ENCODE data around the gene HERC2.

The HERC2 gene

DNA sequence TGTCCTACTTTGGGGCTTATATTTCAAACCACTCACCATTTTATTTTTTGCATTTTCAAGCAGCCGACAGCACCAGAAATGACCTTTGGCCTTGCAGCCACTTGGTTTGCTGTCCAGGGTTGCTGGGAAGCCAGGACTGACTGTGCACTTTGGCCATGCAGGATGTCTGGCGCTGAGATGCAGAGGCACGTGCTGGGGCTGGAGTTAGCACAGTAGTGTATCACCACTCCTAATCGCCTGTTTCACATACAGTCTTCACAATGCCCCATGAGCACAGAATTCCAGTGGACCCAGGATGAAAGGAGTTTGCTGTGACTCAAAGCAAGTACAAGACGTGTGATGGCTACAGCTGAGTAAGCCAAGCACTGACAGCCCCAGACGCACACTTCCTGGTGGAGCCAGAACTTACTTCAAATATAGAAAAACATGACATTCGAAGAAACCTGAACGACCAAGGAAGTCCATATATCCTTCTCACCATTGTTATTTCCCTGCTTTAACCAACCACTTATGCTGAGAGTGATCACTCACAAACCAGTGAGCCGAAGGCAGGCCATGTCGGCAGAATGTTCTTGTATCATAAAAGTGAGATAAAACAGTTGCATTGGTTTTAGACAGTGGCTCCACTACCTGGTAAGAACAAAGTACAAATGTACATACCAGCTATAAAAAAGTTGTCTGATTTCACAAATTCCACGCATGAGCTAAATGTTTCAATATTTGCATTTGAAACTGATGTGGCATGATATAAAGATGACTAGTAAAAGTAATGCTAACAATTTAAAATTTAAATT, 238.9 kb downstream of the HERC2 start:
- Histone ChIP-seq H3K4me3 (ENCODE audit: insufficient read depth, low read length, poor library complexity, severe bottlenecking) (no peak overlapping the region), H2AFZ (ENCODE audit: low read depth, low read length, severe bottlenecking) (no peak overlapping the region), H4K20me1 (ENCODE audit: low read depth, low read length) (no peaks in the 10 kb centered on the region), H3K27me3 (ENCODE audit: low read length) (no peaks in the 10 kb centered on the region), H3F3A (ENCODE audit: insufficient read depth) (no peaks in the 10 kb centered on the region), H3K36me3 (ENCODE audit: low read length) (no peaks in the 10 kb centered on the region), H3K9me2 (replicated peaks; ENCODE audit: insufficient read depth, low read length) (no peaks in the 10 kb centered on the region), H3K9me3 (ENCODE audit: insufficient read depth, low read length) (no peaks in the 10 kb centered on the region), H3K27ac (ENCODE audit: low read depth, low read length) (no peak overlapping the region), H3K4me2 (ENCODE audit: low read depth, low read length, poor library complexity, severe bottlenecking) (no peak overlapping the region), H3K9ac (ENCODE audit: low read length) (no peak overlapping the region), H3K79me2 (ENCODE audit: insufficient read depth, low read length) (no peaks in the 10 kb centered on the region)
- TF ChIP-seq, protein P1, sequence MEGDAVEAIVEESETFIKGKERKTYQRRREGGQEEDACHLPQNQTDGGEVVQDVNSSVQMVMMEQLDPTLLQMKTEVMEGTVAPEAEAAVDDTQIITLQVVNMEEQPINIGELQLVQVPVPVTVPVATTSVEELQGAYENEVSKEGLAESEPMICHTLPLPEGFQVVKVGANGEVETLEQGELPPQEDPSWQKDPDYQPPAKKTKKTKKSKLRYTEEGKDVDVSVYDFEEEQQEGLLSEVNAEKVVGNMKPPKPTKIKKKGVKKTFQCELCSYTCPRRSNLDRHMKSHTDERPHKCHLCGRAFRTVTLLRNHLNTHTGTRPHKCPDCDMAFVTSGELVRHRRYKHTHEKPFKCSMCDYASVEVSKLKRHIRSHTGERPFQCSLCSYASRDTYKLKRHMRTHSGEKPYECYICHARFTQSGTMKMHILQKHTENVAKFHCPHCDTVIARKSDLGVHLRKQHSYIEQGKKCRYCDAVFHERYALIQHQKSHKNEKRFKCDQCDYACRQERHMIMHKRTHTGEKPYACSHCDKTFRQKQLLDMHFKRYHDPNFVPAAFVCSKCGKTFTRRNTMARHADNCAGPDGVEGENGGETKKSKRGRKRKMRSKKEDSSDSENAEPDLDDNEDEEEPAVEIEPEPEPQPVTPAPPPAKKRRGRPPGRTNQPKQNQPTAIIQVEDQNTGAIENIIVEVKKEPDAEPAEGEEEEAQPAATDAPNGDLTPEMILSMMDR (IDR thresholded peaks at IDR 0.05; ENCODE audit: insufficient read depth, low read length, poor library complexity, severe bottlenecking), result no peak
- TF ChIP-seq EZH2phosphoT487 (conservative IDR thresholded peaks at IDR 0.05; ENCODE audit: low read length), result no peak

DNA sequence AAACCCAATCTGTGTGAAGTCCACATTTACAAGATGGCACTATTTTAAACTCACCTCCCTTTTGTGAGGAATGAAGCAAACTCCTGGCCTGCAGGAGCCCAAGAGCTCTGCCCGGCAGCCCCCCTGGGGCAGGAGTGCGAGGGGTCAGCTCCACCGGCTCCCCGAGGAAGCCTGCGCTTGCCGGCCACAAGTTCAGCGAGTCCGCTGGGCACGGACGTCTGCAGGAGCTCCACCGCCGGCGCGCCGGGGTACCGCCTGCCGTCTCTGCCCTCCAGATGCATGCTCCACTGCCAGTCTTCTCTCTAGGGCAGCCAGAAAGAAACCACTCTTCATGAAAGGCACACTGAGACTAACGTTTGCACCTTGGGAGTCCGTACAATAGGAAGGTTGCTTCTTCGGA, 240.4 kb downstream of the HERC2 start:
- Histone ChIP-seq H3K79me2 (ENCODE audit: insufficient read depth, low read length) (no peaks in the 10 kb centered on the region), H3K4me2 (ENCODE audit: low read depth, low read length, poor library complexity, severe bottlenecking) (no peak overlapping the region), H3K27ac (ENCODE audit: low read depth, low read length) (no peak overlapping the region), H3K9me3 (ENCODE audit: insufficient read depth, low read length) (no peaks in the 10 kb centered on the region), H3K9ac (ENCODE audit: low read length) (no peak overlapping the region), H4K20me1 (ENCODE audit: low read depth, low read length) (no peaks in the 10 kb centered on the region), H3K4me3 (ENCODE audit: insufficient read depth, low read length, poor library complexity, severe bottlenecking) (no peak overlapping the region), H3F3A (ENCODE audit: insufficient read depth) (no peaks in the 10 kb centered on the region), H3K36me3 (ENCODE audit: low read length) (no peaks in the 10 kb centered on the region), H3K27me3 (ENCODE audit: low read length) (no peaks in the 10 kb centered on the region), H3K9me2 (replicated peaks; ENCODE audit: insufficient read depth, low read length) (no peaks in the 10 kb centered on the region), H2AFZ (ENCODE audit: low read depth, low read length, severe bottlenecking) (no peak overlapping the region)
- TF ChIP-seq, protein P1 (IDR thresholded peaks at IDR 0.05; ENCODE audit: insufficient read depth, low read length, poor library complexity, severe bottlenecking), result no peak

DNA sequence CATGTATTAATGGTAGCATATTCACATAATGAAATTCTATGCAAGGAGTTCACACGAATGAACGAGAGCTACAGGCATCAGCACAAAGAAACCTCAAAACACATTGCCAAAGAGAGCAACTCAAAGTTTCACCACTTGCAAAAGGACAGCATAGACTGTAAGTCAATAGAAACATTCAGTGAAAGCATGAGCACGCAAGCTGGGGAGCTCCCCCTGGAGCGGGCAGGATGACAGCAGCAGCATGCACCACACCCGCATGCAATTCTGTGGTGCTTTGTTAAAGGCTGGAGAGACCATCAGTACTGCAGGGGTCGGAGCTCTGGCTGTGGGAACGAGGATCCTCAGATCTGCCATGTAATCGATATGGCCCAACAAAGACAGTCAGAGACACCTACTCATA, 241.6 kb downstream of the HERC2 start:
- H3K9me3 ChIP-seq (ENCODE audit: insufficient read depth, low read length), result no peaks in the 10 kb centered on the region

More for the DNA sequence above, 241.6 kb downstream of the HERC2 start:
- Histone ChIP-seq H3K27ac (ENCODE audit: low read depth, low read length) (no peak overlapping the region), H2AFZ (ENCODE audit: low read depth, low read length, severe bottlenecking) (no peak overlapping the region), H3K79me2 (ENCODE audit: insufficient read depth, low read length) (no peaks in the 10 kb centered on the region), H3K9me2 (replicated peaks; ENCODE audit: insufficient read depth, low read length) (no peaks in the 10 kb centered on the region), H3K9ac (ENCODE audit: low read length) (no peak overlapping the region), H4K20me1 (ENCODE audit: low read depth, low read length) (no peaks in the 10 kb centered on the region), H3K36me3 (ENCODE audit: low read length) (no peaks in the 10 kb centered on the region), H3F3A (ENCODE audit: insufficient read depth) (no peaks in the 10 kb centered on the region), H3K4me3 (ENCODE audit: insufficient read depth, low read length, poor library complexity, severe bottlenecking) (no peak overlapping the region), H3K27me3 (ENCODE audit: low read length) (no peaks in the 10 kb centered on the region), H3K4me2 (ENCODE audit: low read depth, low read length, poor library complexity, severe bottlenecking) (no peak overlapping the region)
- no peak for TF ChIP-seq EZH2phosphoT487 (conservative IDR thresholded peaks at IDR 0.05; ENCODE audit: low read length)
- TF ChIP-seq, protein P1 (IDR thresholded peaks at IDR 0.05; ENCODE audit: insufficient read depth, low read length, poor library complexity, severe bottlenecking), result no peak
